NOMO-1 treated with dmso at 0.1 percent for 144 hours (cell line): ENCODE measurements around the gene ASS1.

Experiments
- DNase-seq: peaks from one replicate; lab custom pipeline; 2025; ENCODE audit not compliant: unreplicated experiment; lab: John Stamatoyannopoulos, UW

The ASS1 gene

DNA sequence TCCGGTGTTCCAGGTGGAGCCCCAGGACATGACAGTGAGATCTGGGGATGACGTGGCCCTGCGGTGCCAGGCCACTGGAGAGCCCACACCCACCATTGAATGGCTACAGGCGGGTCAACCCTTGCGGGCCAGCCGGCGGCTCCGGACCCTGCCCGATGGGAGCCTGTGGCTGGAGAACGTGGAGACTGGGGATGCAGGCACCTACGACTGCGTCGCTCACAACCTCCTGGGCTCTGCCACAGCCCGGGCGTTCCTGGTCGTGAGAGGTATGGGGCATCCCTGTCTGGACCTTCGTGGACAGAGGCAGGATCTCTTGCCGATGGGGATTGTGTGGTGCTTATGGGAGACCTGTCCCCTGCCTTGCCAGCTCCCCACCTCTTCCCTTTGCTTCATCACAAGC is 26.0 kb upstream of the ASS1 start:
- no peak for DNase-seq

DNA sequence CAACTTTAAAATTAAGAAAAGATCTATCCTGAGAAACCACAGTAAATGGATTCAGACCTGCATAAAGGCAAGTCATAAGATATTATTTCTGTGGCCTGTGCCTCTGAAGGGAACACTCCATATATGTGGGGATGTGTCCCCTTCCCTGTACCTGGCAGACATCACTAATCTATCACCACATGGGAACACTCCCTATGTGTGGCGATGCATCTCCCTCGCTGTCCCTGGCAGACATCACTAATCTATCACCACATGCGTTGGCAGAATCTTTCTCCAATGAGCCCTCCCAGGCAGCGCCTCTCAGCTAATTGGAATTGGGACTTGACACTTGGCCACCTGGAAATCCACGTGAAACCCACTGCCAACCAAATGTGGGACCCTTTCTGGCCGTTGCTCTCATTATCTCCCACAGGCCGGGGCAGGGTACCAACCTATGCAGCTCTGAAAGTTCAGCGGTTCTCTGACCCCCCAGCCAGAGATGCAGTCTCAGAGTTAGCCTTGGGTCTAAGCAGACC is 25.2 kb upstream of the ASS1 start:
- no peak for DNase-seq

DNA sequence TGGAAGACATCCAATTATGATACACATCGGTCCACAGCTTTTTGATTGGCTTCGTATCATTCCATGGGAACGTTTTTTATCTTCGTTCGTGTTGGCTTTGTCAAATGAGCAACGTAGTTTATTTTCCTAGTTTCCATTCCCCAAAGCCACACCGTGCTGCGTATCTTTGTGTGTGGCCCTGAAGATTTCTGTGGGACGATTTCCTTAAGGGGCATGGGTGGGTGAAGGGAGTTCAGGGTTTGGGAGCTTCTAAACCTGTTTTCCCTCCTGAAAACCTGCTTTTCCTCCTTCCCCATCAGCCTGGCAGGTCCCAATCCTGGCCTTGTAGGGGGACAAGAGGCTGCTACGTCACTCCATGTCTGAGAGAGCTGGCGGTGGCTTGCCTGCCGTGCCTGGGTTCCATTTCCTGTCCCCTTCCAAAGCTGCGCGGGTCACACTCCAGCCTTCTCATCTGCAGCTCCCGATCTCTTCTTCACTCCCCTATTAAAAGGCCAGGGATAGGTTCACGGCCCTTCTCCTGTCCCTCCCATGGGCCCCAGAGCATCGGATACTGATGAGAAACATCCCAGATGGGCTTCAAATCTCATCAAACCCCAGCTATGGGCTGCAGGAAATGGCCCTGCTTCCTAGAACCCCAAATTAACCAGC is 23.5 kb upstream of the ASS1 start:
- no peak for DNase-seq

DNA sequence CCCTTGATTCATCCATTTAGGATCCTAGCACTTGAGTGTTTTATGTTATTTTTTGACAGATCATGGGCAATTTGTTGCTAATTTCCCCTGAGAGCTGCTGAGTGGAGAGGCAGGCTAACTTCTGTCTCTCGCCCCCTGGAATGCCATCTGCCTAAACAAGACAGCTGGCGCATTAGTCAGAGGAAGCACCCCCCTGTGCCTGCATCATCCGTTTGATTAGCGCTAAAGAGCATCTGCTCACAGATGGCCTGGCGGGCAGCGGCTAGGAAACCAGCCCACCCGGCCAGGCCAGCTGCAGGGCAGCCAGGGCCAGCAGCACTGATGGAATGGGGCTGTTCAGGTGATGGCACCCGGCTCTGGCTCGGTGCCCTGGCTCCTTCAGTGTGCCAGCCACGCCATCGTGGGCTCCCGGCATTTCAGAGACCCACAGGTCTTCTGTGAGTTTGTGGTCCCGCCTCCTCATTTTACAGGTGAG is 22.9 kb upstream of the ASS1 start:
- no peak for DNase-seq

DNA sequence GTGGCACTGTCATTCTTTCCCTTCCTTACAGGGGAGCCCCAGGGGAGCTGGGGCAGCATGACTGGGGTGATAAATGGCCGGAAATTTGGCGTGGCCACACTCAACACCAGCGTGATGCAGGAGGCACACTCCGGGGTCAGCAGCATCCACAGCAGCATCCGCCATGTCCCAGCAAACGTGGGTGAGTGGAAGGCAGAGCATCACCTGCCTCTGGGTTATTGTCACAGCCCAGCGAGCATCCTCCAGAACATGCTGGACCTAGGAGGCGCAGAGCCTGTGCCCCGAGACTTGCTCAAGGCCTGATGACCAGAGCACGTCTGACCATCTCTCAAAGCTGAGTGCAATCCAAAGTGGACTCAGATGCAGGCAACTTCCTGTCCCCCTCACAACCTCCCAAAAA is 22.2 kb upstream of the ASS1 start:
- no peak for DNase-seq

DNA sequence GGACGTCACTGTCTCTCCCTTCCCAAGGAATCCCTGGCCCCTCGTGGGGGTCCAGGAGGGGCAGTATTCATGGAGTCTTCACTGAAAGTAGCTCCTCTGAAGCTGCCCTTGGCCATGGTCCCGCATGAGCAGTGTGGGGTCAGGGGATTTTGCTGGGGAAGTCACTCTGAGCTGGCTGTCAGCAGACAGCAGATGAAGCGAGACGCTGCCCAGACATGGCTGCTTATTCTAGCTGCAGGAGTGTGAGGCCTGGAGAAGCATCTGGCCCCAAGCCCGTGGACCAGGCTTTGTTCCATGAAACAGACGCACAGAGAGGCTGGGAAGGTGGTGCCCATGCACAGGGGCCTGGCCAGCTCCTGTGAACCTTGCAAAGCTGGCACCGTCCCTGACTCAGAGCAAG is 21.5 kb upstream of the ASS1 start:
- DNase-seq, result no peak

DNA sequence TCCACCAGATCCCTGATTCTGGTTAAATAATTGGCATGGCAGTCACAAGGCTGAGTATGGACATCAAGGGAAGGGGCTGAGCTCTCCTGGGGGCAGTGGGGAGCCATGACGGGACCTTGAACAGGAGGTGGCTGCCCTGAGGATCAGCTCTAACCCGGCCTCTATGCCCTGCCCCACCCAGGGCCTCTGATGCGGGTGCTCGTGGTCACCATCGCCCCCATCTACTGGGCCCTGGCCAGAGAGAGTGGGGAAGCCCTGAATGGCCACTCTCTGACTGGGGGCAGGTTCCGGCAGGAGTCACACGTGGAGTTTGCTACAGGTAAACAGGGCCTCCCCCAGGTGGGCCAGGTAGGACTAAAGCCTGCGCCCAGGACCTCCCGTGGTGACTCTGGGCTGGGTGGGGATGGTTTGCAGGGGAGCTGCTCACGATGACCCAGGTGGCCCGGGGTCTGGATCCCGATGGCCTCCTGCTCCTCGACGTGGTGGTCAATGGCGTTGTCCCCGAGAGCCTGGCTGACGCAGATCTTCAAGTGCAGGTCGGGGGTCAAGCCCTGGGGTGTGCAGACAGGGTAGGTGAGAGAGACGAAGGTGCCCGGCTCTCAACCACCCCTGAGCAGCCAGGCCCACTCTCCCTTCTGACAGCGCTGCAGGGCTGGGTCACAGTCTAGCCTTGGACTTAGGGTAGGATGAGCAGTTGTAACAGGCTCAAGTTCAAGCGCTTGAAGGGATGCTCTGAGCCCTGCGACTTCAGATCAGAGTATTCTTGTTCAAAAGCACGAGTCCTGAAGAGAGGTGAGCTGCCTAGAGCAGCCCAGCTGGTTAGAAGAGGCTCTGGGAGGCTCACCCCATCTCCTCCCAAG is 19.9 kb upstream of the ASS1 start:
- DNase-seq, result no peak

DNA sequence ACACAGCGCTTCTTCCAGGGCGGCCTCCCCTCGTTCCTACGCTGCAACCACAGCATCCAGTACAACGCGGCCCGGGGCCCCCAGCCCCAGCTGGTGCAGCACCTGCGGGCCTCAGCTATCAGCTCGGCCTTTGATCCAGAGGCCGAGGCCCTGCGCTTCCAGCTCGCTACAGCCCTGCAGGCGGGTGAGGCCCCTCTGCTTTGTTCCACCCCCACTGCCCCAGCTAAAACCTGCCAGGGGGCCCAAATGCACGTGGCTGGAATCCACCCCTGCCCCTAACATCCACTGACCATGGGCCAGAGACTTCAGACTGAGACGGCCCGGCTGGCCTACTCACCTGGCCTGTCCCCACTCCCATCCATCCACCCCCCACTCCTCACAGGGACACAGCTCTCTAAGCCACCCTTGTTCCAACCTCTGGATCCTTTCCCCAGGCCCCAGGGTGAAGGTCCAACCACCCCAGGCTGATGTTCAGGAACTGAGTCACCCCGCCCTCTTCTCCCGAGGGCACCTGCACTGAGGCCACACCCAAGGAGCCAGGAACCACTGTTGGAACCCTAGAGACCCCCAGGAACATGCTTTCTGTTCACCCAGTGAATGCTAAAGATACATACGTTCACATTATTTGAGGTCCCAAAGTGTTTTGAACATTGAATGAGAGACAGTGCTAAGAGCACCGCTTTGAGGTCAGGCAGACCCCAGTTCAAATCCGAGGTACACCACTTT is 18.9 kb upstream of the ASS1 start:
- DNase-seq, result no peak

DNA sequence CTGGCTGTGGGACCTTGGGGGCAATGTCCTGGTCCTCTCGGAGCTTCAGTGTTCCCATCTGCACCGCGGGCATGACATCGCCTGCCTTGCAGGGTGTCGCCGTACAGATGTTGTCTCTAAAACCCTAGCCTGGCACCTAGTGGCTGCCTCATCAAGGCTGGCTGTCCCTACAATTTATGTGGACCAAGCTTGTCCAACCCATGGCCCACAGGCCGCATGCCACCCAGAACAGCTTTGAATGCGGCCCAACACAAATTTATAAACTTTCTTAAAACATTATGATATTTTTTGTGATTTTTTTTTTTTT is 18.3 kb upstream of the ASS1 start:
- no peak for DNase-seq

DNA sequence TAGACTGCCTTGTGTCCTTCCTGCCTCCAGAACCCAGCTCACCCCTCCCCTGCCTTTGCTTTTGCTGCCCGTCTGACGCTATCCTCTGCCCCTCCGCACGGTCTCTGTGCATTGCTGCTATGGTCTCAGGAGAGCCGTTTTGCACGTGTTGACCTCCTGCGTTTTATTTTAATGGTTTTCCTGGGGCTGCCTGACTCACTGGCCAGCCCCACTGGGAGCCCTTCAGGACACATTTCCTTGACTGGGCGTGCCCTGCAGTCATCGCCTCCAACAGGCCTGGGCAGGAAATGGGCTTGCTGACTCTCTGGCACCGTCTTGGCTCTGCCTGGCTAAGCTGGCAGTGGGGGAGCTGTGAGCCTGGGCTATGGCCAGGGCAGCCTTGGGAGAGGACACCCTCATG is 17.9 kb upstream of the ASS1 start:
- no peak for DNase-seq

DNA sequence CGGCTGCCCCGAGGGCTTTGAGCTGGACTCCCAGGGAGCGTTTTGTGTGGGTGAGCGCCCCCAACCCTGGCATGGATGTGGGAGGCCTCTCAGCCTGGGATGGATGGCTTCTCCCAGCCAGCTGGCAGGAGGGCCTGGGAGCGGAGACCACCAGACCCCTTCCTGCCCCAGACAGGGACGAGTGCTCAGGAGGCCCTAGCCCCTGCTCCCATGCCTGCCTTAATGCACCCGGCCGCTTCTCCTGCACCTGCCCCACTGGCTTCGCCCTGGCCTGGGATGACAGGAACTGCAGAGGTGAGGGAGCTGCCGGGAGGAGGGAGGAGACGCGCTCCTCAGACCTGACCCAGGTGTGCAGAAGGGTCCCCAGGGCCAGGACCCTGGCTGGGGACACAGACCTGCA is 17.4 kb upstream of the ASS1 start:
- DNase-seq, result no peak

DNA sequence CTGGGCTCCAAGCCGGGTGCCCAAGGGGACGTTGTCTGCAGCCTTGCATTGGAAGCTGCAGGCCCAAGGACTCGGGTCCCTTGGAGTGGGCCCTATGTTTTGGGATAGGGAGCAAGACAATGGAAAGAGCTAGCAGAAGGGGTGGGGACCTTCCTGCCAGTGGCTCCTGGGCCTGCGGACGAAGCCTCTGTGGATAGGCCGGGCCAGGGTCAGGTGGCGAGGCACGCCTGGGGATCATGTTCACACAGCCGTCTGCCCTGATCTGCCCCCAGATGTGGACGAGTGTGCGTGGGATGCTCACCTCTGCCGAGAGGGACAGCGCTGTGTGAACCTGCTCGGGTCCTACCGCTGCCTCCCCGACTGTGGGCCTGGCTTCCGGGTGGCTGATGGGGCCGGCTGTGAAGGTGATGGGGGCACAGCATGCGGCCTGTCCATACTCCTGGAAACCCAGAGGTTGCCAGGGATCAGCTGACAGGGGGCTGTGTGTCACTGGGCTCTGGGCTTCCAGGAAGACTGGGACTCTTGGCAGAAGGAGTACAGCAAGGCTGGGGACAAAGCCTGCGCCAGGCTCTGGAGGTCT is 16.6 kb upstream of the ASS1 start:
- DNase-seq, result no peak

DNA sequence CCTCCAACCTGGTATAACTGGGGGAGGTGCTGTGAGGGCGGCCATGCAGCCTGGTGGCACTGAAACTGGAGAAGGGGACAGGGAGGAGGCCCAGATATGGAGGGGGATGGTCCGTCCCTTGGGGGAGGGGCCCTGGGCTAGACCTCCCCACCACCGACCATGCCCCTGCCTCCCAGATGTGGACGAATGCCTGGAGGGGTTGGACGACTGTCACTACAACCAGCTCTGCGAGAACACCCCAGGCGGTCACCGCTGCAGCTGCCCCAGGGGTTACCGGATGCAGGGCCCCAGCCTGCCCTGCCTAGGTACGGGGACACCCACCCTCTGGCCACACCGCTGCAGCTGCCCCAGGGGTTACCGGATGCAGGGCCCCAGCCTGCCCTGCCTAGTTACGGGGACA is 15.4 kb upstream of the ASS1 start:
- no peak for DNase-seq

DNA sequence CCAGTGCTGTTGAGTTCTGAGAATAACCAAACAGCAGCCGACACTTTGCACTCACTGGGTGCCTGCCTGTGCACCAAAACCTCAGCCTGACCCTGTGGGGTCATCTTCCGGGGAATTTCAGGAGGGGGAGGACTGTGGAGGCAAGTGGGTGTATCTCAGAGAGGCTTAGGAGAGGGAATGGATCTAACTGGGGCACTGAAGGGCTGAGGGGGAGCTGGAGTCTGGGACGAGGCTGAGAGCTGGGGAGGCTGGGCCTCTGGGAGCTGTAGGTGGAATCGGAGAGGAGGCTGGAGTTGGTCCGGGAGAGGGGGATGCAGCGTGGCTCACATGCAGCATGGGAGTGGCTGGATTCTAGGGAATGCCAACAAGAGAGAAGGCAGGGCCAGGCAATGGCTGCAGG is 14.9 kb upstream of the ASS1 start:
- DNase-seq, result no peak

DNA sequence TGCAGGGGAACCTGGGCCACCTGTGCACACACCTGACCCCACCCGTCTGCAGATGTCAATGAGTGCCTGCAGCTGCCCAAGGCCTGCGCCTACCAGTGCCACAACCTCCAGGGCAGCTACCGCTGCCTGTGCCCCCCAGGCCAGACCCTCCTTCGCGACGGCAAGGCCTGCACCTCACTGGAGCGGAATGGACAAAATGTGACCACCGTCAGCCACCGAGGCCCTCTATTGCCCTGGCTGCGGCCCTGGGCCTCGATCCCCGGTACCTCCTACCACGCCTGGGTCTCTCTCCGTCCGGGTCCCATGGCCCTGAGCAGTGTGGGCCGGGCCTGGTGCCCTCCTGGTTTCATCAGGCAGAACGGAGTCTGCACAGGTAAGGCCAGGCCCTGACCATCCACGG is 14.5 kb upstream of the ASS1 start:
- DNase-seq, result no peak

DNA sequence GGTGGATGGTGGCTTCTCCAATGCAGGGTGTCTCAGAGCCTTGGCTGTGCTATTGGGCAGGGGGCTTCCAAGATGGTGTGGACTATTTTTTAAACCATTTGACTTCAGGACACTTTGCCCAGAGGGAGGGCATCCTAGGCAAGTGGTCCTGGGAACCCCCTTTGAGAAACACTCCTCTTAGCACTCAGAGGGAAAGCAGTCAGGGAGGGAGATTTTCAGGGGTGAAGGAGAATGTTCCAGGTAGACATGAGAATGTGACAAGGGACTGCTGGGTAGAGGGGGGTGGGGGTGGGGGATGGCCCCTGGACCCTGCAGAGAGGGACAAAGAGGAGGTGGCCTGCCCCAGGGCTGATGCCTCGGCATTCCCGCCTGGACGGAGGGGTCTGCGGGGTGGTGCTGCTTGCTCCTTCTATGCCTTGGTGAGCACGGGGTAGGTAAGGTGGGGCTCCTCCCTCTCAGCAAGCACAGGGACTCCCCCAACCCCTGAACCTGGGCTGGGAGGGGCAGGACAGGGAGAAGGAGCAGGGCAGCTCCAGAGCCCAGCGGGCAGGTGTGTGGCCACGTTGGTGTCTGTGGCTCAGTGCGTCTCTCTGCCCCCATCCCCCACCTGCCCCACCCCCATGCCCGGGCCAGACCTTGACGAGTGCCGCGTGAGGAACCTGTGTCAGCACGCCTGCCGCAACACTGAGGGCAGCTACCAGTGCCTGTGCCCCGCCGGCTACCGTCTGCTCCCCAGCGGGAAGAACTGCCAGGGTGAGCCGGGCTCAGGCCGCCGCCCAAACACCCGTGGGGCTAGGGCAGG is 13.8 kb upstream of the ASS1 start:
- no peak for DNase-seq

DNA sequence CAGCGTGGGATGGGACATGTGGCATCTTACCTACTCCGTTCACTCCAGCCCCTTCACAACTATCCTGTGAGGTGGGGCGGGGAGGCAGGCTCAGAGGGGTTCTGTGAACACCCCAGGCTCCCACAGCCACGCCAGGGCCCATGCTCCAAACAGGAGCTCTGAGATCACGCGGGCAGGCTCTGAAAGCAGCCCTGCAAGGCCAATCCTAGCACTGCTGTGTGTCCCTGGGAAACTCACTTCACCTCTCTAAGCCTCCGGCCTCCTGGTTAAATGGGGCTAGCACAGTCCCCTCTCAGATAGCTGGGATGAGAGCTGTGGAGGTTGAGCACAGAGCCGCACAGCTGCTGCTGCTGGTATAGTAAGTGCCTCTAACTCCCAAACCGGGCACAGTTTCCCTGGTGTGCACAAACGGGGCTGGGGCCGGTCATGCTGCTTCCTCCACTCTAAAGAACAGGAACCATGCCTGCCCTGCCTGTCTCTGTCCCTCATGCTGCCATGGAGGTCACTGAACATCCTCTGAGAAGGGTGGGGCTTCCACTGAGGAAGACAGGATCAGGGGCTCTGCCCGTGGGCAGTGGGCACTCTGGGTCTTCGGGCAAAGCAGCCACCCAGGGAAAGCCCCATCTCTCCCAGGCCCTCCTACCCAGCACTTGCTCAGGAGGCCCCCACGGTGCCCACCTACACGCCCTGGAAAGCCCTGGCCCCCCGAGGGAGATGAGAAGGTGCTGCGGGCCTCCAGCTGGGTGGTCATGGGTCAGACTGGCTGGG is 13.0 kb upstream of the ASS1 start:
- DNase-seq, result no peak

DNA sequence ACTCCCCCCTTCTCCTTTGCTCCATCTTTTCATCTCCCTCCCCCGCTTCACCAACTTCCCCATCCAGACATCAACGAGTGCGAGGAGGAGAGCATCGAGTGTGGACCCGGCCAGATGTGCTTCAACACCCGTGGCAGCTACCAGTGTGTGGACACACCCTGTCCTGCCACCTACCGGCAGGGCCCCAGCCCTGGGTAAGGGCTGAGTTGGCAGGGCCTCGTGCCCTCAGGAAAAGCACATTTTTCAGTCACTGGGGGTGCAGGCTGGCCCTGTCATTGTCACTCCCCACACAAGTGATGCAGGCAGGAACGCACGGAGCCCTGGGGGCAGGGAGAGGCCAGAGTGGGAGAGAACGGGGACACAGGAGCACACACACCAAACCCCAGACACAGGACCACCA is 12.4 kb upstream of the ASS1 start:
- no peak for DNase-seq

DNA sequence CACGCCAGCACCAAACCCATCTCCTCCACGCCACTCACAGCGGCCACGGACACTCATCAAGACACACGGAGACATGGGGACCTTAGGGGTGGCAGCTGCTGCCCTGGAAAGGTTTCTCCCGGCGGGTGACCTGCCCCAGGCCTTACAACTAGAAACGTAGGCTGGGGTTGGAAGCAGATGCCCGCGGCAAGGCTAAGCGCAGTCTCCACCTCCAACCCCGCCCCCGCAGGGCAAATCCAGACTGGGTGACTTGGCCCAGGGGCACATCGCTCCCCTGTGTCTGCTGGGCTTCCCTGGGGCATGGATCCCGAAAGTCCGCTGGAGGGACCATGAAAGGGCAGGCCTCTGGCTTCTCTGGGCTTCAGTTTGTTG is 12.0 kb upstream of the ASS1 start:
- no peak for DNase-seq
